GM12872 (cell line): ENCODE results near the gene PTPMT1.
A peak's percentile ranks its signal among the peaks of the same experiment; 100 is the strongest.

Source experiments
- TF ChIP-seq, protein P1 (sequence below): IDR thresholded peaks from 3 replicates; pipeline ENCODE4 v1.5.1; 2011; ENCODE audit warnings: low read depth, mild to moderate bottlenecking, low read length, moderate library complexity; ENCODE audit not compliant: insufficient read depth

Gene PTPMT1

DNA sequence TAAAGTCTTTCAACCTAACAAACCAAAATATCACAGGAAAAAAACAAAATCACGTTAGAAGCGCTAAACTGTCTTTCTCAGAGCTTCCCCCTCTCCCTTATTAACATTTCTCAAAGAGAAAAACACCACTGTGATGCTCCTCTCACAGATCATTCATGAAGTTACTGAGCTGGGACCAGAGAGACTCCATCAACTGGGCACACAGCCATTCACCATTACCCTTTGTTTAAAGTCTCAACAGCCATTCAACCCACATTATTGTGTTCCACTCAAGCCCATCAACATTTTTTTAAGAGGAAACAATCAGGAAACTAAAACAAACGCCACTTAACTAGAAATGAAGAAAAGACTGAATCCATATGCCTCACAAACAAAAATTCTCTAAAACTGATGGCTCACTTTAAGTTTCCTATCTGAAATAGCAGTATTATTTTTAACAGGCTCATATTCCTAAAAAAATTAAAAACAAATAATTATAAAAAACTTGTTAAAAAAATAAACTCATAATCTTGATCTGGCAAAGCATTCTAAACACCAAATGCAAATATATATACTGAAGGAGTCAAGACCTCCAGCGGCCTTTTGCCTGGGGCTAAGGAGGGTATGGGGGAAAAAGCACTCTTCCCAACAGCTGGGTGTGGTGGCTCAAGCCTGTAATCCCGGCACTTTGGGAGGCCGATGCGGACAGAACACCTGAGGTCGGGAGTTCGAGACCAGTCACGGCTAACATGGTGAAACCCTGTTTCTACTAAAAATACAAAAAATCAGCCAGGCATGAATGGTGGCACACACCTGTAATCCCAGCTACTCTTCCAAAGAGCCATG, 26.4 kb upstream of the PTPMT1 start:
- TF ChIP-seq, protein P1, sequence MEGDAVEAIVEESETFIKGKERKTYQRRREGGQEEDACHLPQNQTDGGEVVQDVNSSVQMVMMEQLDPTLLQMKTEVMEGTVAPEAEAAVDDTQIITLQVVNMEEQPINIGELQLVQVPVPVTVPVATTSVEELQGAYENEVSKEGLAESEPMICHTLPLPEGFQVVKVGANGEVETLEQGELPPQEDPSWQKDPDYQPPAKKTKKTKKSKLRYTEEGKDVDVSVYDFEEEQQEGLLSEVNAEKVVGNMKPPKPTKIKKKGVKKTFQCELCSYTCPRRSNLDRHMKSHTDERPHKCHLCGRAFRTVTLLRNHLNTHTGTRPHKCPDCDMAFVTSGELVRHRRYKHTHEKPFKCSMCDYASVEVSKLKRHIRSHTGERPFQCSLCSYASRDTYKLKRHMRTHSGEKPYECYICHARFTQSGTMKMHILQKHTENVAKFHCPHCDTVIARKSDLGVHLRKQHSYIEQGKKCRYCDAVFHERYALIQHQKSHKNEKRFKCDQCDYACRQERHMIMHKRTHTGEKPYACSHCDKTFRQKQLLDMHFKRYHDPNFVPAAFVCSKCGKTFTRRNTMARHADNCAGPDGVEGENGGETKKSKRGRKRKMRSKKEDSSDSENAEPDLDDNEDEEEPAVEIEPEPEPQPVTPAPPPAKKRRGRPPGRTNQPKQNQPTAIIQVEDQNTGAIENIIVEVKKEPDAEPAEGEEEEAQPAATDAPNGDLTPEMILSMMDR: no peak

DNA sequence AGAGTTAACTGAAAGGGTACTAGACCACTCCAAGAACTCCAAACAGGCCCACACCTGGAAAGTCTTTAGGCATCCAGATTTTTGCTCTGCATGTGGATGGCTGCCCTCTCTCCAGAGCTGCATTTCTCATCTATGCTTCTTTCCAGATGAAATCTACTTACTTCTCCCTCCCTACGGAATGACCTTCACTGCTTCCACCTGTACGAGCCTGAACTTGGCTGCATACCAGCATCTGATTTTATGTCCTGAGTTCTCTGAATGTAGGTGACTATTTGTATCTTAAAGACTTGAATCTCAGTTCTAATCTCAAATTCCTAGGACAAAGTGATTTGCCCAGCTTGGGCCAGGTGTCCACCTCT, 25.7 kb upstream of the PTPMT1 start:
- TF ChIP-seq, protein P1: no peak

DNA sequence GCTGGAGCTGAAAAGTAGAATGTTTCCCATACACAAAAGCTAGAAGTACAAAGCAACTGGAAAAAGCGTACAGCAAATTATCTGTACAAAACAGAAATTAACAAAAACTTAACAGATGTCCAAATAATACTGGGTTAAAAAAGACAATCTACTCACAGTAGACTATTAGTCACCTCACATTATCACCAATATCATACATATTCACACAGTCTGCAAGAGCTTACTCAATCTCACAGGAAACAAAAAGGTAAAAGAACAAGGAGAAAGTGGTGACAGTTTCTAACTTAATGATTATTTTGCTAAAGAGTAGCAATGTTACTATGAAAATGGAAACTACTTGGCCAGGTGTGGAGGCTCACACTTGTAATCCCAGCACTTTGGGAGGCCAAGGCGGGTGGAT, 24.3 kb upstream of the PTPMT1 start:
- TF ChIP-seq, protein P1: no peak

DNA sequence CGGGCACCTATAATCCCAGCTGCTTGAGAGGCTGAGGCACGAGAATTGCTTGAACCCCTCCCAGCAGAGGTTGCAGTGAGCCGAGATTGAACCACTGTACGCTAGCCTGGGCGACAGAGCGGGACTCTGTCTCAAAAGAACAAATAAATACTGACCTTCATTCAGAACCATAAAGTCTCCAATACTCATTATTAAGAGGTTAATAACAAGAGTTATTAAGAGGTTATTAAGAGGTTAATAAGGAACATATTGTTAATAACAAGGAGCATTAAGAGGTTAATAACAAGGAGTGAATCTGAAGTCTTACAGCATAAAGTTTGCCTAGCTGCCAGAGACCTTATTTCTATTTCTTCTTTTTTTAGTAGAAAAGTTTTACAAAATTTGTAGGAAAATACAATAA, 20.1 kb upstream of the PTPMT1 start:
- TF ChIP-seq, protein P1: no peak

DNA sequence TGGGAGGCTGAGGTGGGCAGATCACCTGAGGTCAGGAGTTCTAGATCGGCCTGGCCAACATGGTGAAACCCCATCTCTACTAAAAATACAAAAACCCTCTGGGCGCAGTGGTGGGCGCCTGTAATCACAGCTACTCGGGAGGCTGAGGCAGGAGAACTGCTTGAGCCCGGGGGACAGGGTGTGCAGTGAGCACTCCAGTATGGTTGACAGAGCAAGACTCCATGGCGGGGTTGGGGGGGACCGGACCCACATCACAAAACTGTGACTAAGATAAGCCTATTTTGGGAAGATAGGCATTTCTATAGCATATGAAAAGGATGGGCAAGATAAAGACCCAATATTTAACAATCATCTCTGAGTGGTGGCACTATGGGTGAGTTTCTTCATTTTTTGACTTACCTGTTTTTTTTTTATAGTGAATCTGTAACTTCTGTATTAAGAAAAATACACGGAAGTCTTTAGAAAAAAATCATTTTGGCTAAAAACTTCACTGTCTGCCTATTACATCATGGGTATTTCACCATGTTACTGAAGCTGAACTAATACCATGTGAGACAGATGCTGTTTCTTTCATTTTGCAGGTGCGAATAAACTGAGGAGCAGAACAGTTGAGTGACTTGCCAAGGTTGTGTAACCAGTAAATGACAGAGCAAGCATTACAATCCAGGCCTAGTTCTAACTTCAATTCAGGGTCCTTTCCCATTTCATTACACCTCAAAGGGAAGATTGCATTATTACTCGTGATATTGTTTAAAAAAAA, 14.9 kb upstream of the PTPMT1 start:
- TF ChIP-seq, protein P1: no peak

DNA sequence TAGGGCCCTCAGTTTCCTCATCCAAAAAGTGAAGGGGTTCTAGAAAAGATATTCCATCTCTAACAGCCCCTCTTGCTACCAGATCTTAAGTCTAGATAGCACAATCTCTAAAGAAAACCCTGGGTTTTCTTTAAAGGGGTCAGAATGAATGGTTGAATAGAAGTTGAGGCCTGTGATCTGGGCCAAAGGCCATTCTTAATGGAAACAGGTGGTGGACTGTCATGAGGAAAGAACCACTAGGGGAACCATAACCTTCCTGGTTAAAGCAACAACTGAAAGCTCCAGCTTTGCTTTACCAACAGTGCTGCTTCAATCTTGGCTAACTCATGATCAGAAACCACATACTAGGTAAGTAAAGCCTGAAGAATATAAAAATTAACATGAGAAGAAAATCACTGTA, 14.3 kb upstream of the PTPMT1 start:
- TF ChIP-seq, protein P1: peak; percentile 68

DNA sequence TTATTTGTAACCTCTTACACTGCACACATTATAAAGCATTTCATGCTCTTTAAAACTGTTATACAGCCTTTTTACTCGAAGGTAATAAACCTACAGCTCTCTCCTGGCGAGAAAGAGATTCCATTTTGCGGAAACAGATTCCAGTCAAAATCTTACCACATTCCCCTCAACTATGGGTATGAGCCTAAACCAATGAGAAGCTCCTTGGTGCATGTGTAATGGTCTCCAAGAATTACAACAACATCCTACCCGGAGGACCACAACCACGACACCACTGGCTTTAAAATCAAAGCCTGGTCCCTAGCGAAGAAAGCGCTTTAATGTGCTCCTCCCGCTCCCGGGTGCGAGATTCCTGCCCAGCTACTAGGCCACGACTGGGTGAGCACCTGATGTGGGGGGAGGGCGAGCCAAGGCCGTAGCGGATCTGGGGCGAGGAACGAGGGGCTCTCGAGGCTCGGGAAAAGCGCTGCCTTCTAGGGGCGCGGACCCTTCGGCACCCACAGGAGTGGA, 13.3 kb upstream of the PTPMT1 start:
- TF ChIP-seq, protein P1: no peak
